Muscle layer of colon (tissue), 2 donors: ENCODE results near the gene PHF14.

Experiments used
- H3K27ac ChIP-seq: one replicate; pipeline ENCODE4 v1.7.0; 2013; ENCODE audit warnings: low read depth, mild to moderate bottlenecking, low read length, moderate library complexity
- H3K27me3 ChIP-seq, 2 donors: one replicate each; pipeline ENCODE4 v1.7.0; 2013; ENCODE audit warnings: low read length in 2 of 2, mild to moderate bottlenecking in 2 of 2; ENCODE audit not compliant: insufficient read depth in 2 of 2, control insufficient read depth in 1 of 2
- H3K36me3 ChIP-seq: one replicate; pipeline ENCODE4 v1.7.0; 2013; ENCODE audit warnings: mild to moderate bottlenecking, low read length; ENCODE audit not compliant: insufficient read depth
- H3K4me1 ChIP-seq: one replicate; pipeline ENCODE4 v1.7.0; 2013; ENCODE audit warnings: mild to moderate bottlenecking, low read length; ENCODE audit not compliant: insufficient read depth
- H3K4me3 ChIP-seq, 2 donors: one replicate each; pipeline ENCODE4 v1.7.0; 2013; ENCODE audit warnings: low read length in 2 of 2, low read depth in 1 of 2, mild to moderate bottlenecking in 1 of 2, moderate library complexity in 1 of 2
- H3K9ac ChIP-seq: one replicate; pipeline ENCODE4 v1.7.0; 2013; ENCODE audit warnings: low read length
- H3K9me3 ChIP-seq: one replicate; pipeline ENCODE4 v1.7.0; 2013; ENCODE audit warnings: mild to moderate bottlenecking, low read length
- donor health status: abdominal sarcoma.
- donor health status: Adenocarcinoma of cecum.

The PHF14 gene

DNA sequence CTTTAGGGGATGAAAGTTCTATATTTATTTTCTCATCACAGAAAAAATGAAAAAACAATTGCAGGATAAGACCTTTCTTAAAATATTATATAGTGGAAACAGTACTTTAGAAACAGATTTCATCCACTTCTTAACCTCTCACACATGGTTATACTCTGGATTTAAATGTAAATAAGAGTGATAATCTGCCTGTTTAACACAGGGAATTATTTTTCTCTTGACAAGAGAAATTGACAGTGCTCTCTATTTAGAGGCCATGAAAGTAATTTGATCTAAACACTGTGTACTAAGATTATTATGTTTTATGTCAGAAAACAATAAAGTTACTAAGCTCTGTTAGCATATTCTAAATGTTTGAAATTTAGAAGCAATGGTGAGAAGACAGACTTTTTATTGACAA lies 88.4 kb downstream of the PHF14 start:
- H3K4me1 ChIP-seq, result no peaks in the 10 kb centered on the region
- H3K9me3 ChIP-seq, result no peaks in the 10 kb centered on the region
- H3K9ac ChIP-seq, result no peak overlapping the region
- H3K27me3 ChIP-seq, result no peaks in the 10 kb centered on the region
- H3K36me3 ChIP-seq, result peaks cover 10% of the 10 kb centered on the region
- no peak overlapping the region for H3K27ac ChIP-seq
- no peak overlapping the region for H3K4me3 ChIP-seq

DNA sequence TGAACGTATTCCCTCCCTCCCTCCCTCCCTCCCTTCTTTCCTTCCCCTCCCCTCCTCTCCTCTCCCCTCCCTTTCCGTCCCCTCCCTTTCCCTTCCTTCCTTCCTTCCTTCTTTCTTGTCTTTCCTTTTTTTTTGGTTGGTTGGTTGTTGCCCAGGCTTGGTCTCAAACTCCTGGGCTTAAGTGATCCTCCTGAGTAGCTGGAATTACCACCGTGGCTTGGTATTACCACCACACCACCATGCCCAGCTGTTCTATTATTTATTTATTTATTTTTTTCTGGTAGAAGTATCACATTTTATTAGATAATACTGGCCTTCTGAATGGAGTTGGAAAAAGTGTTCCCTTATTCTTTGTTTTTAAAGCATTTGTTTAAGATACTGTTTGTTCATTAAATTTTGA lies 95.9 kb downstream of the PHF14 start:
- Histone ChIP-seq H3K9me3 (no peaks in the 10 kb centered on the region), H3K27ac (no peak overlapping the region), H3K27me3 (no peaks in the 10 kb centered on the region), H3K4me1 (no peaks in the 10 kb centered on the region), H3K36me3 (no peaks in the 10 kb centered on the region), H3K9ac (no peak overlapping the region), H3K4me3 (no peak overlapping the region)

DNA sequence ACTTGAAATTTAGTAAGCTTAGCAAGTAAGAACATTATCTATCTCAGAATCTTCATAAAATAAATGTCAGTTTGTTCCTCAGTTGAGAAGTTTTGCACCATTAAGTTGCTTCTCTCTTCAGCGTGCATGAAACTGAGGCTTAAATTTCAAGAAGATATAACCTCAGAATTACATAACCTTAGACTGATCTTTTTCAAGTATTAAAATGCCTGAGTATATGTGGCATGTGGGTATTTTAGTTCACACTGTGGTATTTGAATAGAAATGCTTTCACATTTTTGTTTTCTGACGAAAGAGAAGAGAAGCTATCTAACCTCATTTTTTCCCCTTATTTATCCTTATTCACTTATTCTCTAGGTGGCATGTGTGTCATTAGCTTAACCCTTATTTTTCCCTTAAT lies 104.1 kb downstream of the PHF14 start:
- no peaks in the 10 kb centered on the region for H3K36me3 ChIP-seq
- no peaks in the 10 kb centered on the region for H3K9me3 ChIP-seq
- no peaks in the 10 kb centered on the region for H3K27me3 ChIP-seq
- no peak overlapping the region for H3K27ac ChIP-seq
- H3K4me3 ChIP-seq, result no peak overlapping the region
- H3K9ac ChIP-seq, result no peak overlapping the region
- H3K4me1 ChIP-seq, result no peaks in the 10 kb centered on the region

DNA sequence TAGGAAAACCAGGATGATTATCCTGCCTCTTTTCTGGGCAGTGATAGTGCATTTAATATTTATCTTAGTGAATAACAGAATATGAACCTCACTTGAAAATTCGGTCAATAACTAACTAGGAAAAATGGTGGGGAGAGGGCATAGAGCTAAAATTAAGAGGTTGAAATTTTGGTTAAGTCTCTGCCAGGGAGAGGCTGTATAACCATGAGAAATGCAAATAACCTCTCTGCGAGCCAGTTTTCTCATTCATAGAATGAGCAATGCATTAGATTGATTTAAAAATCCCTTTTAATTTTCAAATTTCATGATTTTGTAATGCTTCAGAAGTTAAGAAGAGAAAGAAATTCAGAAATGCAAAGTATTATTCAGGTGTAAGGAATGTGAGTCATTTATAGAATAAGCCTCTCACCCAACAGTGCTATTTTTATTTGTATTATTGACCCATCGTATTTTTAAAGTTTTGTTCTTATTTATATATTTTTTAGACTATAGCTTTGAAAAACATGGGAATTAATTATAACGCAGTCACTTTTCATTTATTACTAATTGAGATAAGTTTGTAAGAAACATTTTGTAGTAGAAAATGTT lies 104.7 kb downstream of the PHF14 start:
- Histone ChIP-seq H3K27ac (no peak overlapping the region), H3K4me1 (no peaks in the 10 kb centered on the region), H3K9me3 (no peaks in the 10 kb centered on the region), H3K4me3 (no peak overlapping the region), H3K36me3 (no peaks in the 10 kb centered on the region), H3K27me3 (no peaks in the 10 kb centered on the region), H3K9ac (no peak overlapping the region)

DNA sequence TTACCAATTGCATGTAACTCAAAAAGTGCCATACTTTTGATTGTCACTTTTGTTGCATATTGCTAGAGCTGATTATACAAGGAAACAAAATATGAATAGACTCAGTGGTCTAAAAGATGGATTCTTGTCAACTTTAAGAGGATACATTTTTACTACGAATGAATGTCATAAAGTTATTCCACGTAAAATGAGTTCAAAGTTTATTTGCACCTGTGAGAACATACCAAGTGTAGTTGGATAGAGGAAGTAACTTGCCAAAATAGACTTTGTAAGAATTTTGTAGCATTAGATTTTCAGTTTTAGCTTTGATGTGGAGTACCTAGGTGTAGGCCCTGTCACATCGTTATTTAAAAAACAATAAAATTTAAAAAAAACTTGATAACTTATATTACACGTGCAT lies 106.2 kb downstream of the PHF14 start:
- Histone ChIP-seq H3K9me3 (no peaks in the 10 kb centered on the region), H3K27ac (no peak overlapping the region), H3K36me3 (no peaks in the 10 kb centered on the region), H3K27me3 (no peaks in the 10 kb centered on the region), H3K9ac (no peak overlapping the region), H3K4me3 (no peak overlapping the region), H3K4me1 (no peaks in the 10 kb centered on the region)

DNA sequence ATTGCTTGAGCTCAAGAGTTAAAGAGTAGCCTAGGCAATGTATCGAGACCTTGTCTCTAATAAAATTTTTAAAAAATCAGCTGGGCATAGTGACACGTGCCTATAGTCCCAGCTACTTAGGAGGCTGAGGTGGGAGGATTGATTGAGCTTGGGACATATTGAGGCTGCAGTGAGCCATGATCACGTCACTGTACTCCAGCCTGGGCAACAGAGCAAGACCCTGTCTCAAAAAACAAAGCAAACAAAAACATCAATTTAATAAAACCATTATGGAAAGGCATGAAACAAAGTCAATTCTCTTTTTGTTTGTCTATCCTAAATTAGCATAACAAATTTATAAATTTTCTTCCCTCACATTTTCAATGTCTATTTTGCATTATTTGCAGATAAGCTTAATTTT lies 108.4 kb downstream of the PHF14 start:
- H3K4me3 ChIP-seq, result no peak overlapping the region
- no peaks in the 10 kb centered on the region for H3K36me3 ChIP-seq

DNA sequence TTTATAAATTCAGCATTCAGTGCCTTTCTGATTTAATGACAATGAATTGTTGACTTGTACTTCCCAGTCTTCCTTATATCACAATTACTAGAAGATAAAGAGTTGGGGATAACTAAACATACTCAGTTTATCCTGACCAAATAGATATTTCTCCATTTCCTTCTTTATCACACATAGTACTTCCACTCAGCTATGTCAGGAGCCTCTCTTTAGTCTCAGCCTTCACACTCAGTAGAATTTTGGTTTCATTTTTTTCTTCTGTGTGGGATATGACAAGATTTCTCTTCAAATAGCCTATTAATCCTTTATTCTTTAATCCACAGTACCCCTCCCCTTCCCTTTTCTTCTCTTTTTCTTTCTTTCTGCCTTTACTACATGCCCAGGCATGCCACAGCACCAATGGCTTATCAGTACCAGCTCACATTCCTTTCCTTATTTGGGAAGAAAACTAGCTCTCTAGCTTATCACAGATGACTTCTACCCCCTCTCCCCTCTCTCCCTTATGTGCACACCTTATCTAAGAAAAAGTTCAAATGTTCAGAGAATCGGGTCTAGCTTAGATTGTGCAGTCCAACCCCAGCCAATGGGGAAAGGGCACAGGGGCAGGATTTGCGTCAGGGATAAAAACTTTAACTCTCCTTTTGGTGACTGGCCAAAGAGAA lies 109.0 kb downstream of the PHF14 start:
- Histone ChIP-seq H3K36me3 (no peaks in the 10 kb centered on the region), H3K4me3 (no peak overlapping the region), H3K4me1 (no peaks in the 10 kb centered on the region), H3K27ac (no peak overlapping the region), H3K27me3 (no peaks in the 10 kb centered on the region), H3K9ac (no peak overlapping the region), H3K9me3 (no peaks in the 10 kb centered on the region)

More for the DNA sequence above, 108.4 kb downstream of the PHF14 start:
- Histone ChIP-seq H3K27ac (no peak overlapping the region), H3K9ac (no peak overlapping the region), H3K9me3 (no peaks in the 10 kb centered on the region), H3K4me1 (no peaks in the 10 kb centered on the region), H3K27me3 (no peaks in the 10 kb centered on the region)

DNA sequence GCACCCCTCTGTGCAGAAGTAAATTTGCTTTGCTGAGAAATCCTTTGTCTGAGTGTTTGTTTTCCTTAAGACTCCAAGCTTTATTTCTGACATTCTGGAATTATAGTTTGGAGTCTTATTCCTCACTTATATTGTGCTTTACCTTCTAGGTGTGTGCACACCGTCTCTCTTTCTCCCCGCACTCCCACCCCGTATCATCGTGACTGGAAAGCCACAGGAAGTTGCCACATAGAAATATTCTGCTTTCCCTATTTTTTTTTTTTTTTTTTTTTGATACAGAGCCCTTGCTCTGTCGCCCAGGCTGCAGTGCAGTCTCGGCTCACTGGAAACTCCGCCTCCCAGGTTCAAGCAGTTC lies 109.5 kb downstream of the PHF14 start:
- no peaks in the 10 kb centered on the region for H3K9me3 ChIP-seq
- H3K36me3 ChIP-seq, result no peaks in the 10 kb centered on the region
- no peak overlapping the region for H3K4me3 ChIP-seq
- no peaks in the 10 kb centered on the region for H3K4me1 ChIP-seq
- H3K27me3 ChIP-seq, result no peaks in the 10 kb centered on the region
- H3K9ac ChIP-seq, result no peak overlapping the region
- no peak overlapping the region for H3K27ac ChIP-seq

DNA sequence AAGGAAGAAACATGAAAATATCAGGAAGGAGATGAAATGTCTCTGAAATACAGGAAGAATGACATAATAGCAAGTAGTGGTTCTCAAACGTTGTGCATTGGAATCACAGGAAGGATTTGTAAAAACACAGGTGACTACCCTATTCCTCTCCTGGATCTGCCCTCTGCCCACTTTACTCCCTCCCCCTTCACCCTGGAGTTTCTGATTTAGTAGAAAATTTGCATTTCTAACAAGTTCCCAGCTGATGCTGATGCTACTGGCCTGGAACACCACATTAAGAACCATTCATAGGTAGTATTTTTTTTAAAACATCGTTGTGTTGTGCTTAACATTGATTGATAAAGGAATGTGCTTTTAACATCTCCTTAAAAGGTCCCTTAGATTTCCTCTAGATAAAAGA lies 130.9 kb downstream of the PHF14 start:
- Histone ChIP-seq H3K27ac (no peak overlapping the region), H3K36me3 (no peaks in the 10 kb centered on the region), H3K4me3 (no peak overlapping the region), H3K4me1 (no peaks in the 10 kb centered on the region), H3K9ac (no peak overlapping the region), H3K27me3 (no peaks in the 10 kb centered on the region), H3K9me3 (no peaks in the 10 kb centered on the region)

DNA sequence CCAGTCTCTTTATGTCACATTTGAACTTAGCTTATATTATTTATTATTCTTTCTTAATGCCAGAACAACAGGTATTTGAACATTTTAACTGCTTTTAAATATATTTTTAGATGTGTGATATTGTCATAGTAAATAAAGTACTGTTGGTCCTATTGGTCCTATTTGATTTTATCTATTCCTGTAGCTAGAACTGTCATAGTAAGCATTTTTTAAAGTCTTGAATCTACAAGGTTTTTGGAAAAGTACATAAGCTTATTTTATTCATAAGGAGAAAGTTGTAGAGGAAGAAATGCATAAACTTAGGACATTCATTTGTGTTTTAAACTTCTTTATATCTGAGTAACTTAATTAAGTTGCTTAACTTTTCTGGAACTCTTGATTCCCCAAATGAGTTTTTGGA lies 136.0 kb downstream of the PHF14 start:
- no peaks in the 10 kb centered on the region for H3K4me1 ChIP-seq

DNA sequence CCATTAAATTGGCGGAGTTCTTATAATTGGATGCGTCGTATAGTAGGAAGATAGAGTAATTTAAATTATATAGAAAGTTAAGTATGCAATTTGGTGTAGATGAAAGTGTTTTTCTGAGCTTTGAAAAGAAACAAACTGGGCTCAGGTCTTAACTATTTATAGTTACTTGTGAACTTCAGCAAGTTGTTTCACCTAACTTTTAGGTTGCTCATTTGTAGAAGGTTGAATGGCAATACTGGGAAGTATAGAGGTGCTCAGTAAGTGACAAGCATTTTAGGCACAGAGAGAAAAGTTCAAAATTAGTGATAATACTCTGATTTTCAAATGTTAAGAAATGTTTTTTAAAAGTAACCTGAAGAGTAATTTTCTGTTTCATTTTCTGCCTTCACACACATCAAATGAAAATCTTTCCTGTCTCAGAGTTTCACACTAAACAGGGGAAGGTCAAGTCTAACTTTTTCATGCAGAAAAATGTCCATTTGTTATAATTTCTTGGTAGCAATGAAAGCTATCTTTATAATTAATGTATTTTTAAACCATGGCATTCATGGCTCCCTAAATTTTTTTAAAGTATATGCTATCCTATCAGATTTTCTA lies 146.5 kb downstream of the PHF14 start:
- peaks cover 5% of the 10 kb centered on the region for H3K36me3 ChIP-seq
- no peaks in the 10 kb centered on the region for H3K4me1 ChIP-seq
- no peak overlapping the region for H3K9ac ChIP-seq
- H3K9me3 ChIP-seq, result no peaks in the 10 kb centered on the region
- no peak overlapping the region for H3K27ac ChIP-seq
- no peaks in the 10 kb centered on the region for H3K27me3 ChIP-seq
- no peak overlapping the region for H3K4me3 ChIP-seq

More for the DNA sequence above, 136.0 kb downstream of the PHF14 start:
- Histone ChIP-seq H3K4me3 (no peak overlapping the region), H3K9ac (no peak overlapping the region), H3K9me3 (no peaks in the 10 kb centered on the region), H3K27ac (no peak overlapping the region), H3K27me3 (no peaks in the 10 kb centered on the region), H3K36me3 (no peaks in the 10 kb centered on the region)

DNA sequence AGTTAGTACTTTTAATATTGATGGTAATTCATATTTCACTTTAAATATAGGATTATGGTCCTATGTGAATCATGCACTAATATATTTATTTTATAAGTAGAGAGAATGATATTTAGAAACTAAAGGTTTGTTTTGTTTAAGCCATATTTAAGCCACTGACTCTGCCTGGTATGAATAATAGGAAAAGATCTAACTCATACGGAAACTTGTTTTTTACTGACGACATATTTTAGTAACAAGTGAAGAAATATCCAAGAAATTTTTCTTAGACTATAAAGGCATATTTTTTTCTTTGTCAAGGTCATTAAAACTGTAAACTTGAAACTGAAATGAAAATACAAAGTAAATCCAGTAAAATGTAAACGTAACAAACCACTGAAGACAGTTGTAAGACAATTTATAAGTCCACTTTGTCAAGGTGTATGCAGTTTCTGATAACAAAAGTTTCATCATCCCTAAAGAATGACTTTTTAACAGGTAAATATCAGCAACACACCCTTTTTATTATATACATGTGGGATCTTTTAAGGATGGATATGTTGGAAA lies 147.1 kb downstream of the PHF14 start:
- Histone ChIP-seq H3K9me3 (no peaks in the 10 kb centered on the region), H3K9ac (no peak overlapping the region), H3K27ac (no peak overlapping the region), H3K4me3 (no peak overlapping the region), H3K36me3 (peaks cover 5% of the 10 kb centered on the region), H3K4me1 (no peaks in the 10 kb centered on the region), H3K27me3 (no peaks in the 10 kb centered on the region)
